OCI-LY3 (cell line): ENCODE measurements around the gene VASN.

Experiments
- CTCF ChIP-seq: fragments of 200-600, 300-600 bp; sonication (generic); IDR thresholded peaks from 2 replicates; pipeline ENCODE4 v1.5.1; 2014; ENCODE audit warnings: antibody characterized with exemption, low read length, low read depth
- EZH2phosphoT487 ChIP-seq: fragments of 200-600 bp; shearing (Covaris generic); IDR thresholded peaks from 2 replicates; pipeline ENCODE4 v1.6.1; 2018; ENCODE audit warnings: antibody characterized with exemption, mixed run types, low read depth

GRCh38 chr16:4412854-4413253, 41.2 kb downstream of the VASN start:
- TF ChIP-seq CTCF, result no peak
- TF ChIP-seq EZH2phosphoT487, result no peak
